Stimulated activated naive CD4-positive, alpha-beta T cell treated with Interleukin-2 at 50 U/mL for 16 hours (primary cell): ENCODE data around the gene AIFM3.
"Not testable (repeated sequence)": the region's sequence is repeated elsewhere in the genome, so short reads cannot be mapped to it uniquely, and the experiment has no call there.

Source experiments
- DNase-seq: peaks from one replicate; lab custom pipeline; 2025; lab: John Stamatoyannopoulos, UW

The AIFM3 gene

GRCh38 chr22:21003782-21004181 lies 36.7 kb downstream of the AIFM3 start:
- no peak for DNase-seq

GRCh38 chr22:21009208-21009607 lies 42.2 kb downstream of the AIFM3 start:
- DNase-seq: not testable (repeated sequence)

GRCh38 chr22:21009638-21010425 lies 42.8 kb downstream of the AIFM3 start:
- DNase-seq: no peak

- no peak for DNase-seq
Observed at GRCh38 chr22:21010426-21011113, 43.5 kb downstream of the AIFM3 start.

- no peak for DNase-seq
Observed at GRCh38 chr22:21012446-21013407, 45.7 kb downstream of the AIFM3 start.

GRCh38 chr22:21013657-21014201 lies 46.7 kb downstream of the AIFM3 start:
- DNase-seq: no peak

- DNase-seq: peak; percentile 85
Observed at GRCh38 chr22:21014202-21014725, 47.2 kb downstream of the AIFM3 start.

- no peak for DNase-seq
Observed at GRCh38 chr22:21014726-21015465, 47.8 kb downstream of the AIFM3 start, which contains the start of gene P2RX6. Gene P2RX6 (plus strand): TSS chr22:21015165. CDS start chr22:21015175, 10 bp downstream.

- DNase-seq: no peak
Observed at GRCh38 chr22:21015466-21016006, 48.5 kb downstream of the AIFM3 start.

- DNase-seq: no peak
Observed at GRCh38 chr22:21016644-21017420, 49.8 kb downstream of the AIFM3 start.

GRCh38 chr22:21018314-21018713 lies 51.3 kb downstream of the AIFM3 start:
- DNase-seq: no peak

- DNase-seq: no peak
Observed at GRCh38 chr22:21020802-21021429, 53.9 kb downstream of the AIFM3 start.

- no peak for DNase-seq
Observed at GRCh38 chr22:21022507-21022906, 55.5 kb downstream of the AIFM3 start.

GRCh38 chr22:21022955-21023614 lies 56.0 kb downstream of the AIFM3 start:
- no peak for DNase-seq

- no peak for DNase-seq
Observed at GRCh38 chr22:21025266-21025665, 58.2 kb downstream of the AIFM3 start.

- DNase-seq: no peak
Observed at GRCh38 chr22:21025763-21026755, 59.0 kb downstream of the AIFM3 start.
